HL-60 (cell line): ENCODE results near the gene PNMA6E.
A peak's percentile ranks its signal among the peaks of the same experiment; 100 is the strongest.

Experiments used
- DNase-seq, 2 experiments: peaks; one replicate each; pipeline ENCODE4 v3.0.0-alpha.2; 2010 to 2020; ENCODE audit warnings: low read depth in 1 of 2, low spot score in 1 of 2
- H3K27ac ChIP-seq: fragments of 250-450 bp; sonication (Bioruptor Pico); replicated peaks from 2 replicates; pipeline ENCODE4 v1.5.1; 2020; ENCODE audit warnings: mild to moderate bottlenecking, moderate library complexity
- H3K27me3 ChIP-seq: fragments of 250-450 bp; sonication (Bioruptor Pico); 2 replicates; pipeline ENCODE4 v1.5.1; 2021; ENCODE audit warnings: mild to moderate bottlenecking, moderate library complexity; ENCODE audit not compliant: insufficient read depth, poor library complexity, severe bottlenecking
- H3K4me3 ChIP-seq: replicated peaks from 2 replicates; pipeline ENCODE4 v1.5.1; 2011; ENCODE audit warnings: mild to moderate bottlenecking, control low read depth, low read length; ENCODE audit not compliant: insufficient read depth
- CTCF ChIP-seq: IDR thresholded peaks from one replicate; pipeline ENCODE4 v1.5.1; 2011; ENCODE audit warnings: low read length, control low read depth, inconsistent platforms; ENCODE audit not compliant: insufficient read depth
- GABPA ChIP-seq: IDR thresholded peaks from 2 replicates; pipeline ENCODE4 v1.6.1; 2012; ENCODE audit warnings: low read depth
- POLR2AphosphoS5 ChIP-seq: IDR thresholded peaks from 2 replicates; pipeline ENCODE4 v1.6.1; 2012; ENCODE audit warnings: low read depth
- REST ChIP-seq: IDR thresholded peaks from 2 replicates; pipeline ENCODE4 v1.6.1; 2012; ENCODE audit warnings: low read depth; ENCODE audit not compliant: insufficient replicate concordance
- SPI1 ChIP-seq: IDR thresholded peaks from 2 replicates; pipeline ENCODE4 v1.6.1; 2012; ENCODE audit warnings: low read depth, mild to moderate bottlenecking, borderline replicate concordance

PNMA6E gene

GRCh38 chrX:153440556-153441135 lies 39.5 kb upstream of the PNMA6E start:
- Histone ChIP-seq H3K4me3 (no peak overlapping the region), H3K27ac (no peak overlapping the region), H3K27me3 (no peaks in the 10 kb centered on the region)
- TF ChIP-seq REST: no peak
- no peak for TF ChIP-seq CTCF
- TF ChIP-seq SPI1: no peak
- DNase-seq: no peak

GRCh38 chrX:153439977-153440376 lies 38.8 kb upstream of the PNMA6E start:
- no peak for DNase-seq
- Histone ChIP-seq H3K27me3 (no peaks in the 10 kb centered on the region), H3K4me3 (no peak overlapping the region), H3K27ac (no peak overlapping the region)
- TF ChIP-seq REST: no peak
- no peak for TF ChIP-seq POLR2AphosphoS5
- TF ChIP-seq GABPA: no peak
- no peak for TF ChIP-seq SPI1
- TF ChIP-seq CTCF: no peak

- H3K4me3 ChIP-seq: no peak overlapping the region
- DNase-seq: peak in 1 of 2 experiments; percentile 40
- H3K27me3 ChIP-seq: no peaks in the 10 kb centered on the region
- TF ChIP-seq GABPA (no peak), CTCF (no peak), SPI1 (no peak), REST (no peak), POLR2AphosphoS5 (no peak)
- H3K27ac ChIP-seq: no peak overlapping the region
Observed at GRCh38 chrX:153438532-153438931, 37.4 kb upstream of the PNMA6E start.
